HT-29 (cell line): ENCODE data around the gene XXYLT1. TPM values are rescaled to one million over a fixed set of nuclear protein-coding genes. Genes with fewer than 3 reads are reported as not detected.
"Not testable (repeated sequence)": the region's sequence is repeated elsewhere in the genome, so short reads cannot be mapped to it uniquely, and the experiment has no call there.

Experiments used
- DNase-seq: peaks from one replicate; pipeline ENCODE4 v3.0.0-alpha.2; 2015; ENCODE audit warnings: low spot score
- total RNA-seq: library from RNA; depleted of rRNA; stranded (reverse); fragments of >200 nt; shearing (Covaris generic); gene quantifications from 2 replicates; pipeline ENCODE4 v1.2.3, GENCODE V29; 2014

The XXYLT1 gene
- total RNA-seq, 1 experiment from 2014 or later, result 23.8 TPM

DNA sequence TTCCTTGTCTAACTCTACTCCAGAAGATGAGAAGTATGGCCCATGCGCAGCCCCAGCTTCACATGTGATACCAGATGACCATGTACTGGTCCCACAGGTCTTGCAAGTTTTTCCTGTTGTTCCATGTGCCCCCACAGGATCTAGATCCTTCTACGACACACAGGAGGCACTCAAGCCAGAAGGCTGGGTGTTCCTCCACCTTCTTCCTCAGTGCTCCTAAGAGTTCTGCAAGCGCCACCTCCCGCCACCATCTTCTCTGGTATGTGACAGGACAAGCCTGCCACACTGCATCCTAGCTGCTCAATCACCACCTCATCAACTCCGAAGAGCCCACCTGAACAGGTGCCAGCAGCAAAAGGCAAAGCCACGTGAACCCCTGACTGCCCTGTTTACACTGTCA lies 43.1 kb downstream of the XXYLT1 start:
- peak; percentile 29 for DNase-seq

DNA sequence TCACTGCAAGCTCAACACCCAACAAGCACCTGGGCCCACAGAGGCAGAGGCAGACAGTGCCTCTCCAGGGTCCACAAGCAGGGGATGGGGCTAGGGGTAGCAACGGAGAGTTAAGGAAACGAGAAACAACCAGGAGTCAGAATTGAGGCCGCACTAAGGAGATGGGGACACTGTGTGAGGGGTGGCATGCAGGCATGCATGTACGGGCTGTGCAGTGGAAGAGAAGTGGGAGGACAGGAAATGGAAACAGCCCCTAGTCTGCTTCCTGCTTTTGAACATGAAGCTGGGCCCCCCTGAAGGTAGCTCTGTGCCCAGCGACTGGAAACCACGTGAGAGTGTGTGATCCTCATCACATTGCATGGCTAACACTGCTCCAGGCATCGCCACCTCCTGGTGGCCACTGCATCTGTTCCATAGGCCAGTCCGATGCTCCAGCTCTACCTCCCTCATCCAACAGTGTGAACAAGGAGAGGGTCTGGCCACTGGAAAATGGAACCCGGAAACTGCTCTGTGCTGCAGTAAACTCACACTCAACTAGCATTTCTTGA lies 44.0 kb downstream of the XXYLT1 start:
- peak; percentile 7 for DNase-seq

DNA sequence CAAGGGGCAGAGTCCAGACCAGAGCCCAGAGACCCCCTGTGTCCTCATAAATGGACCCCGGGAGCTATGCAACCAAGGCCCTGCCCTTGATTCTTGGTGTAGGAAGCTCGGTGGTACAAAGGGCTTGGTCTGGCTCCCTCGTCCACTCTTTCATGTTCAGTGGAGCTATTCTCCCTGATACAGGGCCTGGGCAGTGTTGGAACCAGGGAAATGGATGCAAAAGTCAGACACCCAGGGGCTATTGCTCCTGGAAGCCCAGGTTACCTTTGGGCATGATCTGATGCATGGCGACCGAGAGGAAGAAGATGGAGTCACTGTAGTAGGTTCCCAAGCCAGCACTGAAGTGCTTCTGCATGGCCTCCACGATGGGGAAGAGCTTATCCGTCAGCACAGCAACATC lies 44.5 kb downstream of the XXYLT1 start:
- no peak for DNase-seq

DNA sequence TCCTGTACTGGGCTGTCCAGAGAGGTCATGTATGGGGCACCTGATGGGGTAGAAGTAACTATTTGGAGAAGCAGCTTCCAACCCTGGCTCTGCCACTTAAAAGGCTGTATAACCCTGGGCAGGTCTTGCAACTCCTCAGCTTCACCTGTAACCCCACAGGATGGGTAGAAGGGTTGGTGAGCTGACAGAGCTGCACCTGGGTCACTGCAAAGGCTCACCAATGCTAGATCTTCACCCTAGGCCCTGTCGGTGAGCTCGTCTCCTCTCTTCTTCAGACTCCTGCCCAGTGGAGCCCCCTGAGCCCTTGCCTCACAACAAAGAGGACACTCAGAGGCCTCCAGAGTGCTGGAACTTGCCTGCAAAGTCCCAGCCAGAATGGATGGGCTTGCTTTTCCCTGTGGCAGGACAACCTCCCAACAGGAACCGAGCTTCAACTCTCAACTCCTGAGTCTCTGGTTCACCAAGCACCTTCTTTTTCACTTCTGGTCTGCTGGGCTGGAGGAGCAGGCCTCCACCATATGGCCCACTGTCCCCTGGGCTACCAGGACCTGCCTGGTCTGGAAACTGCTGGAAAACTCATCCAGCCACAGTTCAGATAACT lies 45.9 kb downstream of the XXYLT1 start:
- no peak for DNase-seq

DNA sequence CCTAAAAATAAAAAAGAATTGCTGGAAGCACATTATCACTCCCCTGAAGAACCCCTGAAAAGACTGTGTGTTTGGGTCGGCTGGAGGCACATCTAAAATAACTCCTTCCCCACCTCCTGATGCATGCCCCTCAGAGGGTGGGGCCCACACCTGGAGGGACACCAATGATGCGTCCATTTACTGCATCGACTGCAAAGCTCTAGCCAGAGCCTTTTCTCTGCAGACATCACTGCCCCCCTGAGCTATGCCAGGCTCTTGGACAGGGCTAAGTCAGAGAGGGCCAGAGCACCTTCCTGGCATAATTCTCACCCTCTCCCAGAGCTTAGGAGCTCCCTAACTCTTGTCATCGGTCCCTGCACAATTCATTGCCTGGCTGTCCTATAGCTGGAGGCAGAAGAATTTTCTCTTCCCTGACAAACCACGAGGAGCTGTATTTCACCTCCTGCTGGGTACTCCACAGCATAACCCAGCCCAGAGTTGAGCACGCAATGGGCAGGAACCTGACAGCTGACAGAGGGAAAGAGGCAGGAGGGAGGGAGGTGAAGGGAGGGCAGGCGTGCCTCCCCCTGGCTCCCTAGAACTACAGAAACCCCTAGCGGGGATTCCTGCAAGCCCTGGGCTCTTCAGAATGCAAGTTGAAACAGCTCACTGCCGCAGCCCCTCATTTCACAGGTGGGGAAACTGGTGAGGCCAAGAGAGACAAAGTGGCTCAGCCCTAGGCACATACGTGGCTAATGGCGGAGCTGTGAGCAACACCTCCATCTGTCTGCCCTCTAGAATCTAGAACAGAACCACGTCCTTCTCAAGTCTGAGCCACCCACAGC lies 46.6 kb downstream of the XXYLT1 start:
- no peak for DNase-seq

DNA sequence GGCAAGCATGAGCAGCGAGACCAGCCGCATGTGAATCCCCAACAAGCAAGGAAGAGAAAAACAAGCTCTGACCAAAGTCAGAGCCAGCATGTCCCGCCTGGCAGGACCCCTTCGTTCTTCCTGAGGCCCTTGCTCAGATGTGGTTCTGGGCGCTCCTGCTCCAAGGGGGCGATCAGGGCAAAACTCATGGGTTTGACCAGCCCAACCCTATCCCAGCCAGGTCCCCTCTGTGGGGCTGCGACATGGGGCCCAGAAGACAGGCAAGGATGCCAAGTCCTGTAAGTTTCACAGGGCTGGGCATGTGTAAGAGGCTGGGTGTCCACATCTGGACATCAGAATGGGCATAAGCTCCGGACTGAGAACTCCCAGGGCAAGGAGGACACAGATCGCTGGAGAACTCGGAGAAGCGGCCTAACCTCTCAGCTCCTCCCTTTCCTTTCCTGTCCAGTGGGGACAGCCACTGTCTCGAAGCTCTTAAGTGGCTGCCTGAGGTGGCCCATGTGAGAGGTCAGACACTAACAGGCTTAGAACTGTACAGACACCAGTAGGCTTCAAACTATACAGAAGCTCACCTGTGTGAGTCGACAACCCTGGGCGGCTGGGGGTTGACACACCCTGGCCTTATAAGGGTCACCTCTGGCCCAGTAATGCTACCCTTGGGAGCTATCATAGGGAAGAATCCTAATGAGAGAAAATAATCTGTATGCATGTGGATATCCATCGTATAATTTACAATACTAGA lies 48.9 kb downstream of the XXYLT1 start:
- DNase-seq, result no peak

DNA sequence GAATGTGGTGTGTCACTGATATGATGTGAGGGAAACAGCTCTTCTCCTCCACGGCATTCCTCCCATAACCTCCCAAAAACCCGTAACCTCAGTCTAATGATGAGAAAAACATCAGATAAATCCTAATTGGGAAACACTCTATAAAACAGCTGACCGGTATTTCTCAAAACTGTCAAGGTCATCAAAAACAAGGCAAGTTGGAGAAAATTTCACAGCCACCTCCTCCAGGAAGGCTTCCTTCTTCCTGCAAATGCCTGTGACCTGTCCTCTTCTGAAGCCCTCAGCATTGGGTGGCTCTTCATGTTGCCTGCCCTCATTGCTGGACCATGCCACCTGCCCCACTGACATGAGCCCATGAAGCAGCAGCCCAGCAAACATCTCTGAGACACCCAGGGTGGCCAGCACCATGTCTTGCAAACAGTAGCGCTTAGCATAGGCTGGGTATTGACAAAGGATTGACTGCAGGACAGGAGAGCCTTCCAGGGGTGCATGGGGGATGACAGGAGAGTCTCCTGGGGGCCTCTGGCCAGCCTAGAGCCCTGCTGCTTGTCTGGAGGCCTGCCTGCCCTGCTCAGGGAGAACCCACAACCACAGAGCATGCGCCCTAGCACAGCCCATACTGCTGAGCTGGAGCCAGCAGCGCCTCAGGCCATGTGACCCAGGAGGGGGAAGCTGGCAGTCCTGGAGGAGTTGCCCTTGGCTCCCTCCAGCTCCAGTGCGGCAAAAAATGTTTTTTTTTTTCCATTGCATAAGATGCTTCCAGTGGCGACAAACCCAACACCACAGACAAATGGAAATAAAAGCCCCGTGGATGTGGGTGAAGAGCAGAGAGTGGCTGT lies 49.7 kb downstream of the XXYLT1 start:
- DNase-seq, result no peak

DNA sequence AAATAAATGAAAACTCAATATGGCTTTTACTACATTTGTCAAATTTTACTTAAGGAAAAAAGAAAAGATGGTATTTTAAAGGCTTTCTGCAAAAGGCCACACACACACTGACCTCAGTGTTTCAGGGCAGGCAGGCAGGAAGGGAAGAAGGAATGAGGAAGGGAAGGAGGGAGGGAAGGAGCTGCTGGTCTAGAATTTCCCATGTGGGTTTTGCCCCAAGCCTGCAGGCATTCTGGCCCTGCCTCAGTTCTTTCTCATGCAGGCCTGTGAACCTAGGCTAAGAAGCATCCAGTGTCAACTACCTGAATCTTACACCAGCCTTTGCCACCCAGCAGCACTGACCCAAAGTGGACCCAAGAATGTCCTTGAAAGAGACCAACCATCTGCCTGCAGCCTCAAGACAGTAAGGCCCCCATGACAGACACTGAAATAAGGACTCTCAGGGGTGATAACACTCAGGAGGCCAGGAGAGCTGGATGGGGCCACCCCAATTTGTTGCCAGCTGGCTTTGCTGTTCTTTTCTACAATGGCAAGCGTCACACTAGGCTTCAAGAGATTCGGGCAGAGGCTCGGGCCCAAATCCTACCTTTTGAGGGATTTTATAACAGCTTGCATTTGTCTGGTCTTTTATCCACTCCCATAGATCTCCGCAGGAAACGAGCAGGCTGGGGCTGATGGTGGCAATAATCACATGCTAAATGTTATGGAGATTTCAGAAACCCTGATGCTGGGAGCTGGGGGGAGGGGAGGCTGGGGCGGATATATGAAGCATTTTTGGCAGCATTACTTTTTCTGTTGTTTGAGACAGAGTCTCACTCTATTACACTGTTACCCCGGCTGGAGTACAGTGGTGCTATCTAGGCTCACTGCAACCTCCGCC lies 51.4 kb downstream of the XXYLT1 start:
- no peak for DNase-seq

DNA sequence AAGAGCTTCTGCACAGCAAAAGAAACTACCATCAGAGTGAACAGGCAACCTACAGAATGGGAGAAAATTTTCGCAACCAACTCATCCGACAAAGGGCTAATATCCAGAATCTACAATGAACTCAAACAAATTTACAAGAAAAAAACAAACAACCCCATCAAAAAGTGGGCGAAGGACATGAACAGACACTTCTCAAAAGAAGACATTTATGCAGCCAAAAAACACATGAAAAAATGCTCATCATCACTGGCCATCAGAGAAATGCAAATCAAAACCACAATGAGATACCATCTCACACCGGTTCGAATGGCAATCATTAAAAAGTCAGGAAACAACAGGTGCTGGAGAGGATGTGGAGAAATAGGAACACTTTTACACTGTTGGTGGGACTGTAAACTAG lies 52.6 kb downstream of the XXYLT1 start:
- not testable (repeated sequence) for DNase-seq

DNA sequence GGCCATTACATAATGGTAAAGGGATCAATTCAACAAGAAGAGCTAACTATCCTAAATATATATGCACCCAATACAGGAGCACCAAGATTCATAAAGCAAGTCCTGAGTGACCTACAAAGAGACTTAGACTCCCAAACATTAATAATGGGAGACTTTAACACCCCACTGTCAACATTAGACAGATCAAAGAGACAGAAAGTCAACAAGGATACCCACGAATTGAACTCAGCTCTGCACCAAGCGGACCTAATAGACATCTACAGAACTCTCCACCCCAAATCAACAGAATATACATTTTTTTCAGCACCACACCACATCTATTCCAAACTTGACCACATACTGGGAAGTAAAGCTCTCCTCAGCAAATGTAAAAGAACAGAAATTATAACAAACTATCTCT lies 55.4 kb downstream of the XXYLT1 start:
- not testable (repeated sequence) for DNase-seq

DNA sequence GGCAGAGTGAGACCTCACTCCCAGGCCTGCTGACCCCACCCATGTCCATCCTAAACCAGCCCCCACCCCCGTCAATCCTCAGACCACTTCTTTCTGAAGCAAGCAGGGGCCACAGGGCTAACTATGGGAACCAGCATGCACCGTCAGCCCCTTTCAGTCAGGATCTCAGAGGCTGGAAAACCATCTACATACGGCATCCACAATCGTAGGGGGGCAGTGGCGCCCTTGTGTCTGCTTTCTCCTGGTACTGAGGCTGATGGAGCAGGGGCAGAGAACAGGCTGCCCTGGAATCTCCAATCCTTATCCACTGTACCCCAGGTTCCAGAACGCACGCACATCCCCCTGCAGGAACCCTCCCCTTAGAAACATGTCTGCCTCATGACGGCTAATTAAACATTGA lies 56.6 kb downstream of the XXYLT1 start:
- DNase-seq, result no peak

DNA sequence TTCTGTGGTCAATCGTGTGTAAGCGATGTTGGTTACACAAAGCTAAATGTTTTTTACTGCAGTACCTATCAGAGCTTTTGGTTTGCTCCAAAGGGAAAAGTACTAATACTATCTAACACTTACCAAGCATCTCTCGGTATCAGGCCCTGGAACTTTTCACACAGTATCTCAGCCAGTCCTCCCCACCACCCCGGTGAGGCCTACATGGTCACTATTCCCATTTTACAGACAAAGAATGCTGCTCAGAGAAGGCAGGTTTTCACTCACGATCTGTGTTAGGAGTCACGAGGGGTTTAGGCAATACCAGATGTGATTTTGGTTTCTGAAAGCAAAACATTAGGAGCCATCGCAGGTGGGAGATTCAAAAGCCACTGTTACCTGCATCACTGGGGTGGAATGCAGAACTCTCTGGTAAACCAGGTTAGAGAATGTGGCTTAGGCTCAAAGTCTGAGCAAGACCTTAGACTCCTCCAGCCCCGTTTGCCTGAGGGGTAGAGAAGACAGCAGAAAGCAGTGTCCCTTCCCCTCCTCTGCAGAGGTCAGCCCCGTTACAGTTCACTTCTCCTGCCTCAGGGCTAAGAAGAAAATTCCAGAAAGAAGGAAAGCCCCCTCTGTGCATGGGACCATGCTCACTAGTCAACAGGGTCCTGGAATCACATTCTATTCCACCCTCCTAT lies 57.2 kb downstream of the XXYLT1 start:
- DNase-seq, result no peak

DNA sequence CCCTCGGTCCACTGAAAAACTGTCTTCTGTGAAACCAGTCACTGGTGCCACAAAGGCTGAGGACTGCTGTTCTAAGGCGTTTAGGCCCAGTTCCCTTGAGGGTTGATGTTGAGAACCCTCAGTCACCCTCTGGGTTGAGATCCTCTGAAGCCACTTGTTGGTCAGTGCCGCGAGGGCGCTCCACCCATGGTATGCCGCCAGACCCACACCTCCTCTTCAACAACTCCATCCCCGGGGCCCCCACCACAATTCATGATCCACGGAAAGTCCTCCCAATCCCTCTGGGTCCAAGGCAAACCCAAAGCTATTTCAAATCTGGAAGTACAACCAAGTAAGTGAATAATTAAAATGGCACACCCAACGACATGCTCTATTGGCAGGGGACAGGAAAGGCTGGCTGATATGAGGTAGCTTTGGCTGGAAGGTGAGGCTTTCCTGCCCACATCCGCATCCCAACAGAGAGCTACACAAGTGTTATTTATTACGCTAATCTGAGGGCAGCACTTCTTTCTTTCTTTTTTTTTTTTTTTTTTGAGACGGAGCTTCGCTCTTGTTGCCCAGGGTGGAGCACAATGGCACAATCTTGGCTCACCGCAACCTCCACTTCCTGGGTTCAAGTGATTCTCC lies 58.1 kb downstream of the XXYLT1 start:
- no peak for DNase-seq

DNA sequence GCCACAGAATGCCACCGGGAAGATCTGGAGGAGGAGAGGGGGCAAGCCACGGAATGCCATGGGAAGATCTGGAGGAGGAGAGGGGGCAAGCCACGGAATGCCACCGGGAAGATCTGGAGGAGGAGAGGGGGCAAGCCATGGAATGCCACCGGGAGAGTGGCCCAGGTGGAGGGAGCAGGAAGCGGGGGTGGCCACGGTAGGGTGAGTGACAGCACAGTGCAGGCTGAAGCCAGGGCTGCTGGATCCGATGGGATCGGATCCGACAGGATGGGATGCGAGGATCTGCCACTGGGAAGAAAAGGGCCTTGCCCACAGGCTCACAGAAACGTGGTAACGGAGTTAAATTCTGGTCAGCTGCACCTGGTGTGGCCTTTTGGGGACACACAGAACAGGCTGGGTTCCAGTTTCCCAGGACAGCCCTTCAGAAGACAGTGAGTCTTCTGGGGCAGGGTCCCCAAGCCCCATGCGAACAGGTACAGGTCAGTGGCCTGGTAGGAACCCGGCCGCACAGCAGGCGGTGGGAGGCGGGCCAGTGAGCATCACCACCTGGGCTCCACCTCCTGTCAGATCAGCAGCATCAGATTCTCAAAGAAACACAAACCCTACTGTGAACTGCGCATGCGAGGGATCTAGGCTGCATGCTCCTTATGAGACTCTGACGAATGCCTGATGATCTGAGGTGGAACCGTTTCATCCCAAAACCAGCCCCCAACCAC lies 58.8 kb downstream of the XXYLT1 start:
- DNase-seq, result no peak

DNA sequence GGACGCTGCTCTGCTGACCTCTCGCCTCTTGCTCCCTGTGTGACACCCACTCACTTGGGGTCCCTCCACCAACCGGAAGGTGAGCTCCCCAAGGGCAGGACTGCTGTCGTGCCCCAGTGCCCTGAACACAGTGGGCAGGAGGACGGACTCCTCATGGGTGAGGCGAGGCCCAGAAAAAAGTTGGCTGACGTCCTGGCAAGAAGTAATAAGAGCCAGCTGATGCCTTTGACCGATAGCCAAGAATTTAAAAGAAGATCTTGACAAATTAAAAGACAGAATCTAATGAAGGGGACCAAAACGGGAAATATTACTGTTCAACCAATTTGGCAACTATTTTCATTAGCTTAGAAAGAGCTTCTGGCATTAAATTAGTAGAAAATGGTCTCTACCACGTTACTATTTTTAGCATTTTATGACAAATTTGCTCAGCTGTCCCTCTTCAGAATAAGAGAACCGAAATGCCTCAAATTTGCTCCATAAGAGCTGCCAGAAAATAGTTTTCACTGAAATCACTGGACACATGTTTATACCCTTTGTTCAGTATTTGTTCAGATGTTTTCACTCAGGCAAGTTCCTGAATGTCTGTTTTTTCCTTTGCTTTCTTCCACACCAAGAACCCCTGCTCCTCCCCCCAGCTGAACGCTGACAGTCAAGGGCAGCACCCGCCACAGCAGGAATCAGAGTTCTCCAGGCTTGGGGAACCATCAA lies 60.5 kb downstream of the XXYLT1 start:
- DNase-seq, result no peak

DNA sequence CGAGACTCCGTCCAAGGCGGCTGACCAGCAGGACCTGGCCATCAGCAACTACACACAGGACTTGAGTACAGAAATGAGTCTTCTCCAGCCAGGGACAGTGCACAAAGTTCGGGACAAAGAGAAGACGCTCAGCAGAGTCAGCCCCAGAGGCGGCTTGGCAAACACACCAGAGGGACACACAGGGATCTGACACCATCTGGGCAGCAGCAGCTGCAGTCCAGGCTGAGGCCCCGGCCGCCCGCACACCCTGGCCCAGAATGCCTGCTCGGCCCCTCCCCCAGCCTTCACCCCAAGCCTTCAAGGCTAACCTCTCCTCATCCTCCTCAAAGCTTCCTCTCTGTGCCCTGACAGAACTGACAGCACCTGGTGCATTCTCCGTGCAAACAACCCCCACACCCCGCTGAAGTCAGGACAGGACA lies 61.1 kb downstream of the XXYLT1 start:
- no peak for DNase-seq

DNA sequence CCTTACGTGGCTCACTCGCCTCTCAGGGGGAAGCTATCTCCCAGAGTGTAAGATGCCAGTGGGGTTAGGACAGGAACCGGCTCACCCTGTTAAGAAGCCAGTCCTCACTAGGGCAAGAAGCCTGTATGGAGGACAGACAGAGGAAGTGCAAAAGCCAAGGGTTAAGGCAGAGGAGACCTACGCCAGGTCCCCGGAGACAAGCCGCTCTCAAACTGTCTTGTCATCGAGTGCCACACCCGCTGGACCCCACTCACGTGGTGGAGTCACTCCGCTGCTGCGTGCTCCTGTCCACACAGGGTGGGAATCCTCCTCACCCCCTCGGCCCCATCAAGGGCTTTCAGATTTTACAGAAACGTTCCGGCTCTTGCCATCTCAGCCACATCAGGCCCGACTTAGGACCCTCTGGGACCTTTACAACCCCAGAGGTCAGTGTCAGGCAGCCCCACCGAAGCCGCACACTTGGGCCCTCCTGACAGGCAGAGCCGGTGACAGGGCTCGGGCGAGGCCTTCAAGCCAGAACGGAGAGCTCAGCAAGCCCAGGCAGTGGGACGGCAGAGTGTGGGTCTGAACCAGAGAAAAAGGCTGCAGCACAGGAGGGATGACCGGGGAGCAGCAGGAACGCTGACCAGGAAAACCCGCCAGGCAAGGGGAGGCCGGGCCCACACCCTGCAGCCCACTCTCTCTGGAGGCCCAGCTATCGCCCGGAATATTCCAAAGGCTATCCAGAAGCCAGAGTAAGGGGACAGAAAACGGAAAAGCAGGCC lies 61.7 kb downstream of the XXYLT1 start:
- no peak for DNase-seq
